Parathyroid adenoma (tissue), 2 donors: Measurements from ENCODE around the gene CDK2AP2.

Experiments used
- H2AFZ ChIP-seq: fragments of 300-600 bp; sonication (generic); one replicate; pipeline ENCODE4 v1.7.0; 2017; ENCODE audit warnings: antibody characterized with exemption, mild to moderate bottlenecking
- H3K27ac ChIP-seq: fragments of 300-600 bp; sonication (generic); one replicate; pipeline ENCODE4 v1.7.0; 2017
- H3K27me3 ChIP-seq: fragments of 300-600 bp; sonication (generic); one replicate; pipeline ENCODE4 v1.7.0; 2017; ENCODE audit warnings: low read length; ENCODE audit not compliant: control insufficient read depth, insufficient read depth
- H3K36me3 ChIP-seq: fragments of 300-600 bp; sonication (generic); one replicate; pipeline ENCODE4 v1.7.0; 2017; ENCODE audit warnings: low read length; ENCODE audit not compliant: control insufficient read depth, insufficient read depth
- H3K4me1 ChIP-seq: fragments of 300-600 bp; sonication (generic); one replicate; pipeline ENCODE4 v1.7.0; 2017; ENCODE audit warnings: control low read depth
- H3K4me2 ChIP-seq: fragments of 300-600 bp; sonication (generic); one replicate; pipeline ENCODE4 v1.7.0; 2017; ENCODE audit warnings: low read length
- H3K4me3 ChIP-seq: fragments of 300-600 bp; sonication (generic); one replicate; pipeline ENCODE4 v1.7.0; 2017; ENCODE audit warnings: low read depth, low read length
- H3K79me2 ChIP-seq: fragments of 300-600 bp; sonication (generic); one replicate; pipeline ENCODE4 v1.7.0; 2017; ENCODE audit warnings: control low read depth
- H3K9ac ChIP-seq: fragments of 300-600 bp; sonication (generic); one replicate; pipeline ENCODE4 v1.7.0; 2017; ENCODE audit warnings: mild to moderate bottlenecking
- H3K9me3 ChIP-seq: fragments of 300-600 bp; sonication (generic); one replicate; pipeline ENCODE4 v1.7.0; 2017; ENCODE audit warnings: low read length; ENCODE audit not compliant: control insufficient read depth
- TF ChIP-seq, protein P1 (sequence below): fragments of 300-600 bp; sonication (generic); IDR thresholded peaks from one replicate; pipeline ENCODE4 v1.7.0; 2017; ENCODE audit warnings: antibody characterized with exemption, mild to moderate bottlenecking
- donor health status: primary hyperparathyroidism.

The CDK2AP2 gene

GRCh38 chr11:67501854-67502253 lies 6.1 kb downstream of the CDK2AP2 start:
- Histone ChIP-seq H3K4me2 (no peak overlapping the region), H2AFZ (no peak overlapping the region), H3K9ac (no peak overlapping the region), H3K27me3 (no peaks in the 10 kb centered on the region), H3K36me3 (no peaks in the 10 kb centered on the region), H3K79me2 (no peaks in the 10 kb centered on the region), H3K27ac (no peak overlapping the region), H3K9me3 (no peaks in the 10 kb centered on the region), H3K4me1 (peaks cover 6% of the 10 kb centered on the region), H3K4me3 (no peak overlapping the region)
- TF ChIP-seq, protein P1, sequence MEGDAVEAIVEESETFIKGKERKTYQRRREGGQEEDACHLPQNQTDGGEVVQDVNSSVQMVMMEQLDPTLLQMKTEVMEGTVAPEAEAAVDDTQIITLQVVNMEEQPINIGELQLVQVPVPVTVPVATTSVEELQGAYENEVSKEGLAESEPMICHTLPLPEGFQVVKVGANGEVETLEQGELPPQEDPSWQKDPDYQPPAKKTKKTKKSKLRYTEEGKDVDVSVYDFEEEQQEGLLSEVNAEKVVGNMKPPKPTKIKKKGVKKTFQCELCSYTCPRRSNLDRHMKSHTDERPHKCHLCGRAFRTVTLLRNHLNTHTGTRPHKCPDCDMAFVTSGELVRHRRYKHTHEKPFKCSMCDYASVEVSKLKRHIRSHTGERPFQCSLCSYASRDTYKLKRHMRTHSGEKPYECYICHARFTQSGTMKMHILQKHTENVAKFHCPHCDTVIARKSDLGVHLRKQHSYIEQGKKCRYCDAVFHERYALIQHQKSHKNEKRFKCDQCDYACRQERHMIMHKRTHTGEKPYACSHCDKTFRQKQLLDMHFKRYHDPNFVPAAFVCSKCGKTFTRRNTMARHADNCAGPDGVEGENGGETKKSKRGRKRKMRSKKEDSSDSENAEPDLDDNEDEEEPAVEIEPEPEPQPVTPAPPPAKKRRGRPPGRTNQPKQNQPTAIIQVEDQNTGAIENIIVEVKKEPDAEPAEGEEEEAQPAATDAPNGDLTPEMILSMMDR: no peak

GRCh38 chr11:67500831-67501715 lies 6.9 kb downstream of the CDK2AP2 start:
- Histone ChIP-seq H3K9ac (no peak overlapping the region), H3K27me3 (no peaks in the 10 kb centered on the region), H3K4me2 (no peak overlapping the region), H3K4me3 (no peak overlapping the region), H3K27ac (no peak overlapping the region), H3K9me3 (no peaks in the 10 kb centered on the region), H3K4me1 (peaks cover 6% of the 10 kb centered on the region), H2AFZ (no peak overlapping the region), H3K79me2 (no peaks in the 10 kb centered on the region), H3K36me3 (no peaks in the 10 kb centered on the region)
- TF ChIP-seq, protein P1: no peak

- Histone ChIP-seq H3K4me3 (no peak overlapping the region), H2AFZ (no peak overlapping the region), H3K4me1 (peaks cover 2% of the 10 kb centered on the region), H3K4me2 (no peak overlapping the region), H3K36me3 (no peaks in the 10 kb centered on the region), H3K9ac (no peak overlapping the region), H3K9me3 (no peaks in the 10 kb centered on the region), H3K27ac (no peak overlapping the region), H3K79me2 (no peaks in the 10 kb centered on the region), H3K27me3 (no peaks in the 10 kb centered on the region)
- TF ChIP-seq, protein P1: no peak
Measured at GRCh38 chr11:67500484-67500821, 7.5 kb downstream of the CDK2AP2 start.

DNA sequence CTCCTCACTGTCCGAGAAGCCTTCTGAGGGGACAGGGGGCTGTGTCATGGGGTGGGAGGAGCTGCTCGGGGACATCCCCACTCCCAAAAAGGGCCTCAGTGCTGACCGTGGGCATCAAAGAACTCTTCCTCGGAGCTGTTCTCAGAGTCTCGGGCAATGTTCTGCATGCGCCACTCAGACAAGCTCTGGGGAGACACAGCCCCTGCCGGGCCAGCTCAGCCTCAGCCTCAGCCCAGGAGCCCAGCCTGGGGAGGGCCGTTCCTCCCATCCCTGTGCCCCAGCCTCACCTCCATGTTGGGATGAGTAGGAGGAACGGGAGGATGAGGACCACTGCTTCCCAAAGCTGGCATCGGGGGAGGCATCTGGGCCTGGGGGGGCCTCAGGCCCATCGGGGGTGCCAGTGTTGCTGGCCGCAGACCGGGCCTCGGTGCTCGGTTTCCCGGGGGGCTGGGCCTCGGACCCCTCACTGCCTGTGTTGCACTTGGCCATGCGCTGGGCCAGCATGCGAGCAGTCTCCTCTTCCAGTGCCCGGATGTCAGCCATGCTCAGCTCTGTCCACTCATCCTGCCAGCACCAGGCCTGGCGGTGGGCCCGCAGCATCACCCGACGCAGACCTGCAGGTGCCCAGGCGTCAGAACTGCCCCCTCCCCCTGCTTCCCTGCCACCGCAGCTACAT lies 8.0 kb downstream of the CDK2AP2 start:
- TF ChIP-seq, protein P1: no peak
- Histone ChIP-seq H3K79me2 (no peaks in the 10 kb centered on the region), H3K36me3 (no peaks in the 10 kb centered on the region)

More for the DNA sequence above, 8.0 kb downstream of the CDK2AP2 start:
- no peak overlapping the region for H3K27ac ChIP-seq
- H3K9me3 ChIP-seq: no peaks in the 10 kb centered on the region
- no peaks in the 10 kb centered on the region for H3K4me1 ChIP-seq
- H3K4me3 ChIP-seq: no peak overlapping the region
- no peak overlapping the region for H3K4me2 ChIP-seq
- H2AFZ ChIP-seq: no peak overlapping the region
- no peaks in the 10 kb centered on the region for H3K27me3 ChIP-seq
- no peak overlapping the region for H3K9ac ChIP-seq
